Activated CD8-positive, alpha-beta memory T cell treated with anti-CD3 and anti-CD28 coated beads for 1 hour (primary cell): ENCODE measurements around the gene CRTAP.
"Not testable (repeated sequence)": the region's sequence is repeated elsewhere in the genome, so short reads cannot be mapped to it uniquely, and the experiment has no call there.

Source experiments
- DNase-seq, 2 donors: peaks; one replicate each; pipeline ENCODE4 v3.0.0-alpha.2; 2020; ENCODE audit warnings: low read depth in 1 of 2; ENCODE audit errors: extremely low read depth in 1 of 2

Gene CRTAP

GRCh38 chr3:33099109-33099645 lies 14.6 kb upstream of the CRTAP start:
- DNase-seq = no peak

GRCh38 chr3:33099701-33100100 lies 14.1 kb upstream of the CRTAP start:
- no peak for DNase-seq

GRCh38 chr3:33100229-33100628 lies 13.6 kb upstream of the CRTAP start:
- DNase-seq = no peak

- DNase-seq = no peak
These were observed 10.8 kb upstream of the CRTAP start for GRCh38 chr3:33103034-33103433.

GRCh38 chr3:33103480-33103879 lies 10.3 kb upstream of the CRTAP start:
- no peak for DNase-seq

GRCh38 chr3:33104803-33105202 lies 9.0 kb upstream of the CRTAP start:
- DNase-seq = no peak

GRCh38 chr3:33105341-33105948 lies 8.4 kb upstream of the CRTAP start:
- DNase-seq = no peak

GRCh38 chr3:33106854-33107253 lies 7.0 kb upstream of the CRTAP start:
- DNase-seq = not testable (repeated sequence)

- DNase-seq = no peak
These were observed 2.2 kb upstream of the CRTAP start for GRCh38 chr3:33111581-33111980.

- DNase-seq = no peak
These were observed 809 bp downstream of the CRTAP start for GRCh38 chr3:33114622-33115023.

- DNase-seq = no peak
These were observed 1.4 kb downstream of the CRTAP start for GRCh38 chr3:33115024-33115768.

- no peak for DNase-seq
These were observed 3.6 kb downstream of the CRTAP start for GRCh38 chr3:33117461-33117860.

GRCh38 chr3:33119891-33120290 lies 6.1 kb downstream of the CRTAP start:
- DNase-seq = no peak

- DNase-seq = no peak
These were observed 9.2 kb downstream of the CRTAP start for GRCh38 chr3:33122991-33123390.

- no peak for DNase-seq
These were observed 10.8 kb downstream of the CRTAP start for GRCh38 chr3:33124638-33125037.

- DNase-seq = no peak
These were observed 12.0 kb downstream of the CRTAP start for GRCh38 chr3:33125840-33126239.

GRCh38 chr3:33128706-33129105 lies 14.9 kb downstream of the CRTAP start:
- DNase-seq = no peak

- DNase-seq = no peak
These were observed 16.3 kb downstream of the CRTAP start for GRCh38 chr3:33130144-33130543.

GRCh38 chr3:33131331-33132018 lies 17.7 kb downstream of the CRTAP start:
- no peak for DNase-seq

GRCh38 chr3:33132019-33132360 lies 18.2 kb downstream of the CRTAP start:
- DNase-seq = no peak

- DNase-seq = no peak
These were observed 20.3 kb downstream of the CRTAP start for GRCh38 chr3:33134026-33134625.

GRCh38 chr3:33137691-33138090 lies 23.9 kb downstream of the CRTAP start:
- DNase-seq = no peak
